Skin of body (tissue), 2 donors: ENCODE results near the gene LST1. TPM values are rescaled to one million over a fixed set of nuclear protein-coding genes. Genes with fewer than 3 reads are reported as not detected.
"Not testable (repeated sequence)": the region's sequence is repeated elsewhere in the genome, so short reads cannot be mapped to it uniquely, and the experiment has no call there.

ENCODE experiments used
- DNase-seq: peaks from one replicate; lab custom pipeline; 2025; lab: John Stamatoyannopoulos, UW
- total RNA-seq: library from RNA; depleted of rRNA; stranded (reverse); fragments of >200 nt; gene quantifications from one replicate; pipeline ENCODE4 v1.2.3, GENCODE V29; 2014

Gene LST1
- total RNA-seq, 1 donor from 2014 or later = 7.6 TPM

DNA sequence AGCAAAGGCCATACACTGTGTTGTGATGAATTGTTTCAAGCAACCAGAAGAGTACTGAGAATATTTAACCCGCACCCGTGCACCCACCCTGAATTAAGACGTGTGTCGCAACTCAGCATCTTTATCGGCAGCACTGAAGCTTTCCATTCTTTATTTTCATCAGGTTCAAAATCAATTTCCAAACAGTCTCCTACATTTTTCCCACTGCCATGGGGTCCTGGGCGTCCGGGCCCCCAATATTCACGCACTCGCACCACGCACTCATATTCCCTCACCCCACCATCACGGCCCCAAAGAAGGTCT is 5.7 kb upstream of the LST1 start:
- no peak for DNase-seq

DNA sequence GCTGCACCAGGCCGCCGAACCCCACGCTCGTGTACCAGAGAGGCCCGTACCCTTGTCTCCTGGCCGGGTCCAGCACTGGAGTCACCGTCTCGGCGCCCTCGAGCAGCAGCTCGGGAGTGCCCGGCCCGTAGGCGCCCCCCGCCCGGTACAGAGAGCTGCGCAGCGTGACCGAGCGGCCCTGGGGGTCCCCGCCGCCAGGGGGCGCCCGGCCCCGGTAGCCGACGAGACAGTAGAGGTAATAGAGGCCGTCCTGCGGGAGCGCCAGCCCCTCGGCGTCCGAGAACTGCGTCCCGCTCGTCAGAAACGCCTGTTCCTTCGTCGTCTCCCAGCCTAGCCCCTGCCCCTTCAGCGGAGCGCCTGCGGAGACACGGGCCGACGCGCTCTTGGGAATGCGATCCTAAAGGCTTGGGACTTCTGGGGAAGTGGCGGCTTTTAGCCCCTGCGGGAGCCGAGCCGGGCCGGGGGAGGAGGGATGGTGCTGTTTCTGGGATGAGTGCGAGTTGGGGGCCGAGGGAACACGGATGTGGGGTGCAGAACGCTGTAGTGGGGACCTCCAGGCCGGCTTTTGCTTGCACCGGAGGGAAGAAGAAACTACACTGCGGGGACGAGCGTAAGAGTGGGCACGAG is 5.2 kb upstream of the LST1 start:
- peak; percentile 69 for DNase-seq

DNA sequence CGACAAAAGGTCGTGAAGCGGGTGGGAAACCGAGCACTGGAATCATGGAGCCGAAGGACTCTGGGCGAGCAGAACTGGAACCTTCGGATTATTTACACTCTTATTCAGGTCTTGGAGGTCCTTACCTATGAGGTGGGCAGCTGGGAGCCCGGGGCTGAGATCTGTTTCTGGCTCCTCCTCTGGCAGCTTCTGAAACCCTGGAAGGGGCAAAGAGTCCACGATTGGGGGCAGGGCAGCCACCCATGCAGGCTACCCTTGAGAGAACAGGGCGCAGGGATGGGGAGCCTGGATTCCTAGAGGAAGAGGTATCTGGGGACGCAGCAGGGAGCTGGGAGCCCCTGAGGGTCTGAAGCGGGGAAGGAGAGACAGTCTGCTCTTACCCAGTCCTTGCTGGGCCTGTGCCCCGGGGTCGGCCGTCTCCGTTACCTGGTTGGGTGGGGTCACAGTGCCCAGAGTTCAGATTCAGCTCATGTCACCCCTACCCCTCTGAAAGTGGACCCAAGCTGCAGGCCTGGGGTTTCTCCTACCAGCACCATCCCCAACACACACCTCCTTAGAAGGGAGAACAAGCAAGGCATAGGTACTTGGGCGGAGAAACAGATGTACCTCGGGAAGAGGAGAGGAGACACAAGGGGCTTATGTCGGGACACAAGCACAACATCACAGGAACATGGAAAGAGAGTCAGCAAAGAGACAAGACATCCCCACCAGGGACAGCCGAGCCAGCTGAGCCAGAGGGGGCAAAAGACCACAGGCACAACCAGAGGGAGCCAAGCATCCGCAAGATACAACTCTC is 4.4 kb upstream of the LST1 start:
- DNase-seq = no peak

DNA sequence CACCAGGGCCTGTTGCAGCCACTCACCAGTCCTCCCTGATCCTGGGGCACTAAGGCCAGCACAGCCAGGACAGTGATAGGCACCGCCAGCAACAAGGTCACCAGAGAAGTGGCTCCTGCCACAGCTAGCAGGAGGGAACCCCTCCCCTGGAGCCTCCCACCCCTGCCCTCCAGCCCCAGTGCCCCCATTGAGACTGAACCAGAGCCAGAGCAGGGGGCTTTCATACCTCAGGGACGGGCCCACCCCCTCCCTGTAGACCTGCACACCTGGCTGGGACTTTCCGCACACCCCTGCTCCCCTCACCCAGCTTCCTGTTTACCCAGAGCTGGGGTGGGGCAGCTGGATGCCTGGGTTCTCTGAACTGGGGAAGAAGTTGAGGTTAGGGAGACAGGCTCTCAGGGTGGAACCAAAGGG is 3.8 kb upstream of the LST1 start, which contains the start of gene LTB:
Gene LTB (minus strand): TSS at position 195 of the 414 bp plus-strand sequence. CDS start 7 bp downstream, at position 188.
- no peak for DNase-seq

DNA sequence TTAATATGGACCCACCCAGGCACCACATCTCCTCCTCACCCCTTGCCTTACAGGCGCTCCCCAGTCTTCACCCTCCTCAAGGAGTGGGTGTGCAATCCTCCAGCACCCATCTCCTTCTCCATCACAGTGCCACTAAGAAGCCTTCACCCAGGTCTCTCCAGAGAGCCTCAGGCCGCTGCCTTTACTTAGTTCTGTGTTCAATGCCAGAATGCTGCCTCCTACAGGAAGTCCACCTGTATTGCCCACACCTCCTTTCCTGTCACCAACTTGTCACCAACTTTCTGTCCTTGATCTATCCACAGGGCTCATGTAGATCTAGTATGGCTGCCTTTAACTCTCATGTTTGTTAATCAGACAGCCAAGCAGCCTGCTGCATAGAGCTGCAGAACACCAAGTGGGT is 586 bp upstream of the LST1 start:
- DNase-seq = no peak

DNA sequence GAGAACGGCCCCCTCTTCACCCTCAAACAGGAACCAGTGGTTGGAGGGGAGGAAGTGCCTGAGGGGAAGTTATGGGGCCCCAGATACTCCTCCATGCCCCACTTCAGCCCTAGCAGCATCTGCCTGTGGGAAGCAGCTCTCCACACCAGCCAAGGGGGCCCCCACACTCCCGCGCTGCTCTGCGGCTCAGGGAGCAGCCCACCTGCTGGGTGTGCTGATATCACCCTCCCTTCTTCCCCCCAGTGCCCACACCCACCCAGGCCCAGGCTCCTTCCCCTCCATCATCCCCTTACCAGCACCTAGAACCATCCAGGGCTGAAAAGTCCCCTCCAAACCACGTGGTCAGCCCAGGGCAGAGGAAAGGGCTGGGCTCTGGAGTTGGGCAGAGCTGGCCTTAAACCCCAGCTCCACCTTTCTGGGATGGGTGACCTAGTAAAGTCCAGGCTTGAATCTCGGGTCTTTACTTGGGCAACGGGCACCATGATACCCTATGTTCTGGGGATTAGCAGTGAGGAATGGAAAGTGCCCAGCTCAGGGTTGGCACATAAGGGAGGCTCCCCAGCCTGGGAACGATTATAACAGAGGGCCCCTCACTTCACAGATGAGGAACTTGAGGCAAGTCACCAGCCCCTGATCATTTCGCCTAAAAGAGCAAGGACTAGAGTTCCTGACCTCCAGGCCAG is 663 bp downstream of the LST1 start:
- no peak for DNase-seq

DNA sequence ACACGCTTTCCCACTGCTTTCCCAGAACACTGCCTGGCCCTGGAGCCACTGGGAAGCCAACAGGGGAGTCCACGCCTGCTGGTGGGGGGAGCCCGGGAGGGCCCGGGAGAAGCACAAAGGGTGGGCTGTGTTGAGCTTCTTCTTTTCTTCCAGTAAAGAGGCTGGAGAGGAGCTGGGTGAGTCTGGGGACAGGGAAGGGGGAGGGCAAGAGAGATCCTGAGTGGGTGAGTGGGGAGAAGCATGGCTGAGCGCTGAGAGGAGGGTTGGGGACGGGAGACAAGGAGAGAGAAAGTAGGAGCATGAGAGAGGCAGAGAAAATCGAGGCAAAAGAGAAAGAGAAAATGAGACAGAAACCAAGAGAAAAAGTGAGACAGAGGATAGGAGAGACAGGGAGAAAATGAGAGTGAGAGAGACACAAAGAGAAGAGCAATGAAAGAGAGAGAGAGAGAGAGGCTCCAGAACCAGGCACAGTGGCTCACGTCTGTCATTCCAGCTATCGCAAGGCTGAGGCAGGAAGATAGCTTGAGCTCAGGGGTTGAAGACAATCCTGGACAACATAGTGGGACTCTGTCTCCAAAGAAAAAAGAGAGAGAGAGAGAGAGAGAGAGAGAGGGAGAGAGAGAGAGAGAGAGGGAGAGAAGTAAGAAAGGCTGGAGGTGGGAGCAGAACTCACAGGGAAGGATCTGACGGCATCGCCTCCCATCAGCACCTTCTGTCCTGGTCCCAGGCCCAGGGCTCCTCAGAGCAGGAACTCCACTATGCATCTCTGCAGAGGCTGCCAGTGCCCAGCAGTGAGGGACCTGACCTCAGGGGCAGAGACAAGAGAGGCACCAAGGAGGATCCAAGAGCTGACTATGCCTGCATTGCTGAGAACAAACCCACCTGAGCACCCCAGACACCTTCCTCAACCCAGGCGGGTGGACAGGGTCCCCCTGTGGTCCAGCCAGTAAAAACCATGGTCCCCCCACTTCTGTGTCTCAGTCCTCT is 2.0 kb downstream of the LST1 start:
- DNase-seq = no peak

DNA sequence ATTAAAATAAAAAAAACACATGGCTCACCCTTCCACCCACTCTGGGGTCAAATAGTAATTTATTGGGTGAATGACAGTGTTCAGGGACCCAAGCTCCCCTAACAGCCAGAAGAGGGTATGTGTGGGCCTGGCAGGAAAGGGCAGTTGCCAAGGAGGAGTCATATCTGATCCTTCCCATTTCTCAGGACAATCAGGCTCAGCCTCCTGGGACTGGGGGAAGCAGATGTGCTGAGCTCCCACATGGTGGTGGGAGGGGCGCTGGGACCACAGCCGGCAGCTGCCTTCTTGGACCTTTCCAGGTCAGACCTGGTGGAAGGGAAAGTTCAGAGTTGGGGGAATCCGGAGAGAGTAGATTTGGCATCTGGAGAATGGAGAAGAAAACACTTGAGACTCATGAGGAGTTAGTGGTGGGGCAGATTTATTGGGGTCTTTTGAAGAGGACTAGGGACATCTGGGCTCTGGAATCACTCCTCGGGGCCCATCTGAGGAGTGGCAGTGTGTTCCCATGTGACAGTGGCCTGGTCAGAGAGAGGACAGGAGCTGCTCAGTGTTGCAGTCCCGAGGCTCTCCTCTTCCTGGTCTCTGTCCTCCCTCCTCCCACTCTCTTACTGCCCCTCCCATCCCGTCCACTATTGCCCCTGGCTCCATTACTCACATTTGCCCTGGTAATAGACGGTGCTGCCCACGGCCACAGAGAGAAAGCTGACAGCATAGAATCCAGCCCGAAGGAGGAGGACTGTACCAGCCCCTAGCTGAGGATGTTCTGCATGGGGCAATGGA is 3.0 kb downstream of the LST1 start:
- no peak for DNase-seq

DNA sequence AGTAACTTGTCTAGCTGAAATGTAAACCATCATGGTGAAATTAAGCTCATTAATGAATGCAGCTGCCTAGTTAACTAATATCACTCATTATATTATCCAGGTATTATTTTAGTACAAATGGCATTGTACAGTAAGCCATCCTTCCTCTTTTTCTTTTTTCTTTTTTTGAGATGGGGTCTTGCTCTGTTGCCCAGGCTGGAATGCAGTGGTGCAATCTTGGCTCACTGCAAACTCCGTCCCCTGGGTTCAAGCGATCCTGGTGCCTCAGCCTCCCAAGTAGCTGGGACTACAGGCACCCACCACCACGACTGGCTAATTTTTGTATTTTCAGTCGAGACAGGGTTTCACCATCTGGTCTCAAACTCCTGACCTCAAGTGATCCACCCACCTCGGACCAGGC is 4.6 kb downstream of the LST1 start:
- not testable (repeated sequence) for DNase-seq

DNA sequence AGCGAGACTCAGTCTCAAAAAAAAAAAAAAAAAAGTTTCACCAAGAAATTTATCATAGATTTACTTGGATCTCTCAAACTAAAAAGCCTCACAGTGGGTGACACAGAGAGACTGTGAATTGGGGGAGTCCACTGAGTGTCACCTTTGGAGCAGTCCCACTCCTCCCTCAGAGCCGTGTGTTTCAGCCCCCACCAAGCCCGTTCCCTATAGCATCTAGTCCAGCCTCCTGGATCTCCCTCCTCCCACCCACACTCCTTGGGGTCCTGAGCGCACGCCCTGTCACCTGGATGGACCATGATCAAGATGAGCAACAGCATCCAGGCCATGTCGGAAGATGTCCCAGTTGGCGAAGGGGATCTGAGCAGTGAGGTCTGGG is 6.3 kb downstream of the LST1 start:
- no peak for DNase-seq

DNA sequence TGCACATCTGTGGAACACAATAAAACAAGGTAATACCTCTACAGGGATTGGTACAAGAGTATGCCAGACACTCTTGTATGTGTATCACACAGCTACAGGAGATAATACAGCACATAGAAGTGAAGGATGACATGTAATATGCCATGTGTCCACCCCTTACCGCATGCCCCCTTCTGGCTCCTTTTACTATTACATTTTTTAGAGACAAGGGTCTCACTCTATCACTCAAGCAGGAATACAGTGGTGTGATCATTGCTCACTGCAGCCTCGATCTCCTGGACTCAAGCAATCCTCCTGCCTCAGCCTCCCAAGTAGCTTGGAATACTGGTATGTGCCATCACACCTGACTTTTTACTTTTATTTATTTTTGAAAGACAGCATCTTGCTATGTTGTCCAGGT is 10.9 kb downstream of the LST1 start:
- no peak for DNase-seq

DNA sequence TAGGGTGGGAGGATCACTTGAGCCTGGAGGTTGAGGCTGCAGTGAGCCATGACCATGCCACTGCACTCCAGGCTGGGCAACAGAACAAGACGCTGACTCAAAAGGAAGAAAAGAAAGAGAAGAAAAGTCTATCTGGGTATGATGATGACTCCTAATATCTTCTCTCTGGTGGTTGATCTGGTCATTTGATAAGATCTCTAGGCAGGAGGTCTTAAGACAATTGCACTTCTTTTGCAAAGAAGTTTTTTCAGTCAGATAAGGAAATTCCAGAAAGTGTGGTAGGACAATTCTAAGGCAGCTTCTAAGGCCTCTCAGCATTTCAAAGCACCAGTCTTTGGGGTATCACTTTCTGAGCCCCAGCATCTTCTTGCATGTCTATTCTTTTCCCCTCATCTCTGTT is 21.2 kb downstream of the LST1 start:
- no peak for DNase-seq

DNA sequence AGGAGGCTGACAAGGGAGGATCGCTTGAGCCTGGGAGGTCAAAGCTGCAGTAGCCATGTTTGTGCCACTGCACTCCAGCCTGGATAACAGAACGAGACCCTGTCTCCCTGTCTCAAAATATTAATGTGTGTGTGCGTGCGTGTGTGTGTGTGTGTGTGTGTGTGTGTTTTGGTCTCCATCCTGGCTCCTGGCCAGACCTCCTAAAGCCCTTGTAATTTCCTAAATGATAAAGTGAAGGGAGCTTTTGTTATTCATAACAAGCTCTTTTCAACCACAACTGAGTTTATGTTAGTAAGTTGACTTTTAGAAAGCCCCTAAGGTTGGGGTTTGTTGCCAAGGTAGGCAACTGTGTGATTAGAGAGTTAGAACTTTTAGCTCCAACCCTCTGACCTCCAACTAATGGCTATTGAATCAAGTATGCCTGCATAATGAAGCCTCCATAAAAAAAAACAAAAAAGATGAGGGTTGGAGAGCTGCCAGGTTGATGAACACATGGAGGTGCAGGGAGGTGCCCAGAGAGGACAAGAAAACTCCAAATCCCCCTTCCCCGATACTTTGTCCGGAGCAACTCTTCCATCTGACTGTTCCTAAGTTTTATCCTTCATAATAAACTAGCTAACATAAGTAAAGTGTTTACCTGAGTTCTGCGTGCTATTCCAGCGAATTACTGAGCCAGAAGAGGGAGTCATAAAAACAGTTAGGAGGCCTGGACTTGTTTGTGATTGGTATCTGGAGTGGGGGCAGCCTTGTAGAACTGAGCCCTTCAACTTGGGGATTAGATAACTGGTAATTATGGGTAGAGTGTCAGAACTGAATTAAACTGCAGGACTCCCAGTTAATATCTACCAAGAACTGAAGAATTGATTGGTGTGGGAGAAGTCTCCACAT is 23.7 kb downstream of the LST1 start:
- DNase-seq = no peak

DNA sequence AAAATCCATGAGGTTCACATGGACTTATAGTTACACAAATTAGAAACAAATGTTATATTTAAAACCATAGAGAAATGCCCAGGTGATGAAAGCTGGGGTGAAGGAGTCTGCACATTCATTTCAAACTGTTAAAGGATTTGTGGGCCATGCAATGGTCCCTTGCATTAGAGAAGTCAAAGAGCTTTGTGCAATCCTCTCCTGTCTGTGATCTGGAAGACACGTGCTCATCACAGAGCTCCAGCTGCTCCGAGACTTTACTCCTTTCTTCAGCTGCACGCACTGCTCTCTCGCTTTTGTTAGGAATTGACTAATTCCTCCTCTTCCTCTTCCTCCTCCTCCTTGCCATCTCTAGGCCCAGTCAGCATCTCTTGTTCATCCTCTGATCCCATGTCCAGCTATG is 24.9 kb downstream of the LST1 start:
- DNase-seq = no peak

DNA sequence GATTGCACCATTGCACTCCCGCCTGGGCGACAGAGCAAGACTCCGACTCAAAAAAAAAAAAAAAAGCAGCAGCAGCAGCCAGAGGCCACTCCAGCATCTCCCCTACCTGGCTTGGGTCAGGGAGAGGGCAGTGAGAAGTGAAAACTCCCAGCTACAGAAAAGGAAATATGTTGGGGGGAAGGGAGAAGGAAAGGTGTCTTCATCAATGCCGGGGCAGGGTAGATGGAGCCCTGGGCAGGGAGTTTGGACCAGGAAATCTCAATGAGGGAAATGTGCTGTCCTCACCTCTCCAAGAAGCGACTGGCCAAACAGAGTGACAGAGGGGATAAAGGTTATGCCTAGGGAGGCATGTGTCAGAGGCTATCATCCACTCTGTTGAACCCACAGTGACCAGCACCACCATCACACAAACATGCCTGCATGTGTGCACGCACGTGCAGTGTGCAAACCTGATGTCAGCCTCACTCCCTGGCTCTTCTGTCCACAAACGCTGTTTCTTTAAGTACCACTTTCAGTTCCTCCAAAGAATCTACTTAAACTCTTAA is 28.1 kb downstream of the LST1 start:
- DNase-seq = no peak

DNA sequence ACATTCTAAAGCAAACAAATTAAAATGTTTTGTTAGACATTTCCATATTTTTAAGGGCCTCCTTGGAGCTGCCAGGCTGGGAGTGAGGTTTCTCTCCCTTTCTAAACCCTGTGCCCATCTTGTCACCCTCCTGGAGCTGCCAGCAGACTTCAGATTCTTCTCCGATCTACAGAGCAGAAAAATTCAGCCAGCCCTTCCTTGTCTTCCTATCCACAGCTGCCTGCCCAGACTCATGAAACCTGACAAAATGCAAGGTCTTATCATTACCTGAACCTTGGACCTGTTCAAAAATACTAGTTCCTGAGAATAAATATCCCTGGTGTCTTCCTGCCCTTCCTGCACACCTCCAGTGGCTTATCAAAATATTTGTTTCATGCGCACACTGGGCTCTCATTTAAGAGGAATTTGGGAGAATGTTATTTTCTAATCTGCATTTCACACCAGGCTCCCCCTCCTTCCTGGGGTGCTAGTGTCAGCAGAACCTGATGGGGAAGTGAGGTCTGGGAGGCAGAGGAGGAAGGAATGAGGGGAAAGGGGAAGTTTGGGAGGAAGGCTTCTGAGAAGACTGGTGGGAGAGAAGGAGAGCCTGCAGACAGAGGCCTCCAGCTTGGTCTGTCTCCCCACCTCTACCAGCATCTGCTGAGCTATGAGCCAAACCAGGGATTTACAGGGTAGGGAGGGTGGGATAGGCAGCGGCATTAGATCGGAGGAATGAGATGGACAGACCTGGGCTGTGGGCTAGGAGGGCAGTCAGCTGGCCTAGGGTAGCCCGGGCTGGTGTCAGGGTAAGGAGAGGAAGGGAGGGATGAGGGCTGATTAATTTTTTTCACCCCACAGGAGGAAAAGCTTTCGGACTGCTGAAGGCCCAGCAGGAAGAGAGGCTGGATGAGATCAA is 28.9 kb downstream of the LST1 start, which contains the start of gene AIF1:
Gene AIF1 (plus strand): TSS at position 551 of the 895 bp plus-strand sequence. CDS start 96 bp downstream, at position 647.
- no peak for DNase-seq

DNA sequence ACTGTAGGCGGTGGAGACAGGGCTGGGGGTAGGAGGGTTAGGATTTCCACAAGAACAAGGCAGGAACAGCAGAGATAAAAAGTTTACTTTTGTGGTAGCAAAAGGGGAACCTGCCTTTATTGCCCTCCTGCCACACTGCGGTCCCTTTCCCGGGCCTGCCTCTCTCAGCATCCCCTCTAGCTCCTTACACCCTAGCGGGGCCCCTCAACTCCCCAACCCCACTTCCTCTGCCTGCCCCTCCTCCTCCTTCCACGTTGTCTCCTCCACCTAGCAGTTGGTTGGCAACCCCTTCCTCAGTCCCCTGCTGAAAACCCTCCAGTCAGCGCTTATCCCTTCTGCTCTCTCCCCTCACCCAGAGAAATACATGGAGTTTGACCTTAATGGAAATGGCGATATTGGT is 29.7 kb downstream of the LST1 start:
- DNase-seq = no peak

DNA sequence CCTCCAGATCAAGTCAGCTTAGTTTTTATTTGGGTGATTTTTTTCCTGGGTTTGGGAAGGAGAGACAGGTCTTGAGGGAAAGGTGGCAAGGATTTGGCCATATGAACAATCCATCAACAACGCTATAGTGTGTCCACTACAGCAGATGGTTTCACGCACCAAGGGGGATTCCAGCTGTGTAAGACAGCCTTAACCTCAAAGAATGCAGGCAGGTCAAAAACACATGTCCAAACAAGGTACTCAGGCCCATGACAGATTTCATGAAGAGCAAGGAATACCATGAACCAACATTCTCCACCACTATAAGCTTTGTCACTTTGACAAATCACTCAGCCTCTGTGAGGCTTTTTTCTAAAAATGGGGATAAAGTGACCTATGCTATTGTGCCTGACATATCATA is 30.9 kb downstream of the LST1 start:
- no peak for DNase-seq
